Body of pancreas (tissue), 4 donors: ENCODE data around the gene C1QTNF12. TPM values are rescaled to one million over a fixed set of nuclear protein-coding genes. Genes with fewer than 3 reads are reported as not detected.

Experiments
- ATAC-seq: fragments of 150-250 bp; one replicate; pipeline ENCODE4 v1.9.1; 2016
- DNase-seq, 4 donors: peaks; one replicate each; pipeline ENCODE4 v3.0.0-alpha.2; 2019
- H3K27ac ChIP-seq, 4 donors: fragments of 200-600 bp; sonication (generic); 1 replicate in 3 of 4; 2 replicates in 1 of 4; pipeline versions ENCODE4 v1.5.1 to v1.6.1; 2016 to 2019; ENCODE audit warnings: mild to moderate bottlenecking in 1 of 4, mixed read lengths in 1 of 4, moderate library complexity in 1 of 4
- H3K27me3 ChIP-seq, 2 donors: fragments of 200-600 bp; sonication (generic); one replicate each; pipeline ENCODE4 v1.6.0; 2016; ENCODE audit warnings: mild to moderate bottlenecking in 1 of 2
- H3K36me3 ChIP-seq, 2 donors: fragments of 200-600 bp; sonication (generic); replicated peaks in 1 of 2; 2 replicates each; pipeline ENCODE4 v1.5.1; 2016; ENCODE audit warnings: low read depth in 2 of 2; ENCODE audit not compliant: insufficient read depth in 1 of 2
- H3K4me1 ChIP-seq: fragments of 200-600 bp; sonication (generic); one replicate; pipeline ENCODE4 v1.6.0; 2016
- H3K4me3 ChIP-seq, 2 donors: fragments of 200-600 bp; sonication (generic); 1 replicate in 1 of 2; 2 replicates in 1 of 2; pipeline ENCODE4 v1.5.1; 2016 to 2019
- H3K9me3 ChIP-seq, 3 donors: fragments of 200-600 bp; sonication (generic); 1 replicate in 2 of 3; 2 replicates in 1 of 3; pipeline ENCODE4 v1.5.1; 2016
- CTCF ChIP-seq, 7 experiments: fragments of 450-650 bp in 4 of 7; fragments of 200-600 bp in 3 of 7; sonication (generic) in 3 of 7; IDR thresholded peaks; one replicate each; pipeline ENCODE4 v1.5.1; 2016 to 2019; ENCODE audit warnings: antibody characterized with exemption in 7 of 7
- POLR2A ChIP-seq, 3 donors: fragments of 450-650 bp; IDR thresholded peaks; one replicate each; pipeline ENCODE4 v1.6.1; 2016; ENCODE audit warnings: antibody characterized with exemption in 3 of 3, mild to moderate bottlenecking in 2 of 3
- WGBS, 2 donors: methylation state at CpG; one replicate each; pipeline ENCODE4 v1.1.5; 2017; 5-methylcytosine and 5-hydroxymethylcytosine counted together
- intact Hi-C: fragments of 100-400 bp; cut with DNase I; formaldehyde crosslinking; loops from one replicate; pipeline ENCODE4 v1.15.1; 2023
- total RNA-seq, 2 donors: library from RNA; depleted of rRNA; stranded (reverse); fragments of >200 nt; gene quantifications; one replicate each; pipeline ENCODE4 v1.1.0, GENCODE V29; 2016

The C1QTNF12 gene
- total RNA-seq, 2 donors from 2014 or later = not detected

- Histone ChIP-seq H3K27me3 (no peaks in the 10 kb centered on the region), H3K27ac (peak overlapping the region; percentile 45 to 79 (median 64)), H3K4me3 (peak overlapping the region; percentile 68 to 70), H3K36me3 (no peaks in the 10 kb centered on the region), H3K4me1 (peaks cover 34% of the 10 kb centered on the region), H3K9me3 (no peaks in the 10 kb centered on the region)
- DNase-seq (no peak), ATAC-seq (no peak)
- intact Hi-C loops = no loop called here
- TF ChIP-seq POLR2A (IDR thresholded peaks at IDR 0.05) = no peak
- TF ChIP-seq CTCF (IDR thresholded peaks at IDR 0.05) = no peak
- 0% methylated on average over 1 to 30 of the region's 31 CpGs for WGBS, 2 donors
Observed at GRCh38 chr1:1273209-1273511, 26.6 kb upstream of the C1QTNF12 start.

GRCh38 chr1:1272341-1273208 lies 26.1 kb upstream of the C1QTNF12 start:
- Histone ChIP-seq H3K9me3 (no peaks in the 10 kb centered on the region), H3K27me3 (no peaks in the 10 kb centered on the region), H3K4me1 (peaks cover 34% of the 10 kb centered on the region), H3K36me3 (no peaks in the 10 kb centered on the region), H3K4me3 (peak overlapping the region; percentile 68 to 70), H3K27ac (peak overlapping the region in 3 of 4 donors; percentile 58 to 79 (median 70))
- intact Hi-C loops = no loop called here
- DNase-seq (peak; percentile 29 to 58 (median 40)), ATAC-seq (no peak)
- TF ChIP-seq CTCF (IDR thresholded peaks at IDR 0.05) = no peak
- peak in 2 of 3 donors; percentile 23 to 25 for TF ChIP-seq POLR2A (IDR thresholded peaks at IDR 0.05)
- WGBS, 2 donors = 9 to 11% methylated on average over 10 to 43 of the region's 43 CpGs

- Histone ChIP-seq H3K4me3 (no peak overlapping the region), H3K36me3 (no peaks in the 10 kb centered on the region), H3K9me3 (no peaks in the 10 kb centered on the region), H3K4me1 (peaks cover 34% of the 10 kb centered on the region), H3K27me3 (no peaks in the 10 kb centered on the region), H3K27ac (no peak overlapping the region)
- 69 to 93% methylated on average over 6 to 7 of the region's 7 CpGs for WGBS, 2 donors
- no peak for ATAC-seq
- intact Hi-C loops = no loop called here
- no peak for DNase-seq
- TF ChIP-seq POLR2A (IDR thresholded peaks at IDR 0.05) (no peak), CTCF (IDR thresholded peaks at IDR 0.05) (no peak)
Observed at GRCh38 chr1:1270813-1271212, 24.3 kb upstream of the C1QTNF12 start.

- no peak for DNase-seq
- WGBS, 2 donors = 93 to 98% methylated on average over 10 to 12 of the region's 13 CpGs
- Histone ChIP-seq H3K36me3 (peaks cover 0 to 3% of the 10 kb centered on the region in 2 donors), H3K4me1 (peaks cover 27% of the 10 kb centered on the region), H3K9me3 (no peaks in the 10 kb centered on the region), H3K27me3 (no peaks in the 10 kb centered on the region), H3K4me3 (no peak overlapping the region), H3K27ac (no peak overlapping the region)
- no peak for ATAC-seq
- TF ChIP-seq CTCF (IDR thresholded peaks at IDR 0.05) (no peak), POLR2A (IDR thresholded peaks at IDR 0.05) (no peak)
- intact Hi-C loops = no loop called here
Observed at GRCh38 chr1:1268284-1268682, 21.8 kb upstream of the C1QTNF12 start.
